ENCODE data around the gene ANO10.

DNA sequence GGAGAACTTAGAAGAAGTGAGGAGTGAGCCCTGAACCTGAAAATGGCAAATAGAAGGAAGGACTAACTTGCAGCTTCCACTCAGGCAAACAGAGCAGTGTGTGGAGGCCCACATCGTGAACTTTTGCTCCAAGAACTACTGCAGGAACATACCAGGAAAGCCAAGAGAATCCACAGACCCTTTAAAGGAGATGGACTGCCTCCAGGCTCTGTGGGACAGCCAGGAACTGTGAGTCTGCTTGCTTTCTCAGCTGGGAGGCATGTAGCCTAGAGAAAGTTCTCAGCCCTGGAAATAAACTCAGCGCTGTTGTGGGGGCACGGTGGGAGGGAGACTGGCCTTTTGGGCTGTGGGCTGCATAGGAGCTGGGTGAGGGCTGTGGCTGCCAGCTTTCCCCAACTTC, 242.5 kb downstream of the ANO10 start:
- TF ChIP-seq POLR2A (IDR thresholded peaks at IDR 0.05) (no peak), CTCF (IDR thresholded peaks at IDR 0.05) (no peak)

All from heart left ventricle (tissue), 13 donors.